ENCODE results near the gene BRAT1. TPM values are rescaled to one million over a fixed set of nuclear protein-coding genes. Genes with fewer than 3 reads are reported as not detected.

The BRAT1 gene
- total and polyA plus RNA-seq, 2 experiments from 2014 or later = 32.5 to 76.8 TPM

DNA sequence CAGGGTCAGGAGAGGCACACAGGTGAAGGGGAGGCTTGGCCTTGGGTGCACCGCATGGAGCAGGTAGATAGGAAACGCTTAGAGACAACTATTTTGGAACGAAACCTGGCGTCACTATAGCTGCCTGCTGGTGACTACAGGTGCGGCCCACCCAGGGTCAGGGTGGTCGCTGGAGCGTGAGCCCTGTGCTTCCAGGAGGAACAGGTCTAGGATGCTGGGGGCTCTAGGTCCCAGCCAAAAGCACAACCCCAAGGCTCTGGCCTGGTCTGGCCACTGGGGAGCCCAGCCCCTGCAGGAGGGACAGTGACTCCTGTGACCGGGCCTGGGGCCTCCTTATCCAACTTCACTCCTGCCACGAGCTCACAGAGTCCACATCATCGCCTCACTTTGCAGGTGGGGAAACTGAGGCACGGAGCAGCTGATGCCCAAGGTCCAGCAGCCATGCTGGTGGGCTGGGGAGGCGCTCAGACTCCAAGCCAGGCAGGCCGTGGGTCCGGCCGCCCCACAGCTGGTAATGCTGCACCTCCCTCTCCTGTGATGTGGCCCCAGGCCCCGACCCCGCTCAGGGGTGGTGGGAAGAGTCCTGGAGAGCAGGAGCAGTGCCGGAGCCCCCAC, 26.7 kb downstream of the BRAT1 start:
- Mint-ChIP-seq H3K27ac (no peak overlapping the region), H3K27me3 (ENCODE audit: insufficient read depth, low read depth, poor library complexity) (peaks cover 9% of the 10 kb centered on the region), H3K4me1 (peaks cover 24% of the 10 kb centered on the region), H3K9me3 (no peaks in the 10 kb centered on the region), H3K36me3 (ENCODE audit: low read depth) (peaks cover 12% of the 10 kb centered on the region; the same call in 1 of the 3 replicates), H3K4me3 (no peak overlapping the region)
- Histone ChIP-seq H3F3A (replicated peaks; ENCODE audit: low read depth) (no peaks in the 10 kb centered on the region), H3K27ac (ENCODE audit: low read depth) (no peak overlapping the region), H3K79me2 (replicated peaks; ENCODE audit: insufficient read depth) (peaks cover 4% of the 10 kb centered on the region; the same call in 1 of the 2 replicates), H3K9me2 (ENCODE audit: insufficient read depth) (no peaks in the 10 kb centered on the region), H3K4me3 (no peak overlapping the region), H3K4me2 (no peak overlapping the region), H3K4me1 (ENCODE audit: insufficient read depth) (peaks cover 27% of the 10 kb centered on the region), H3K27me3 (ENCODE audit: insufficient read depth) (no peaks in the 10 kb centered on the region), H3K36me3 (ENCODE audit: insufficient read depth) (no peaks in the 10 kb centered on the region; the same call in 1 of the 2 replicates), H4K20me1 (replicated peaks; ENCODE audit: insufficient read depth) (no peaks in the 10 kb centered on the region), H2AFZ (no peak overlapping the region)
- DNase-seq (ENCODE audit: low spot score) (peak; percentile 1), ATAC-seq (no peak)
- TF ChIP-seq EZH2 (IDR thresholded peaks at IDR 0.05; ENCODE audit: low read depth, unreplicated experiment) (no peak), NANOG (IDR thresholded peaks at IDR 0.05; ENCODE audit: borderline replicate concordance) (no peak), CREB1 (CRISPR knock-in tag; IDR thresholded peaks at IDR 0.05; ENCODE audit: low read depth) (no peak), ZNF114 (CRISPR knock-in tag; IDR thresholded peaks at IDR 0.05) (no peak), STAT1 (IDR thresholded peaks at IDR 0.05; ENCODE audit: unreplicated experiment) (no peak), ETS1 (IDR thresholded peaks at IDR 0.05) (no peak), CTCF (conservative IDR thresholded peaks at IDR 0.05; ENCODE audit: low read depth in 2 of 2) (no peak), JUNB (IDR thresholded peaks at IDR 0.05; ENCODE audit: unreplicated experiment) (no peak), REST (IDR thresholded peaks at IDR 0.05; ENCODE audit: unreplicated experiment) (no peak), POLR2AphosphoS5 (IDR thresholded peaks at IDR 0.05; ENCODE audit: low read depth) (no peak), ZNF331 (CRISPR knock-in tag; IDR thresholded peaks at IDR 0.05; ENCODE audit: low read depth) (no peak), EZH2phosphoT487 (IDR thresholded peaks at IDR 0.05; ENCODE audit: unreplicated experiment) (no peak)
- TF ChIP-seq, protein P1, sequence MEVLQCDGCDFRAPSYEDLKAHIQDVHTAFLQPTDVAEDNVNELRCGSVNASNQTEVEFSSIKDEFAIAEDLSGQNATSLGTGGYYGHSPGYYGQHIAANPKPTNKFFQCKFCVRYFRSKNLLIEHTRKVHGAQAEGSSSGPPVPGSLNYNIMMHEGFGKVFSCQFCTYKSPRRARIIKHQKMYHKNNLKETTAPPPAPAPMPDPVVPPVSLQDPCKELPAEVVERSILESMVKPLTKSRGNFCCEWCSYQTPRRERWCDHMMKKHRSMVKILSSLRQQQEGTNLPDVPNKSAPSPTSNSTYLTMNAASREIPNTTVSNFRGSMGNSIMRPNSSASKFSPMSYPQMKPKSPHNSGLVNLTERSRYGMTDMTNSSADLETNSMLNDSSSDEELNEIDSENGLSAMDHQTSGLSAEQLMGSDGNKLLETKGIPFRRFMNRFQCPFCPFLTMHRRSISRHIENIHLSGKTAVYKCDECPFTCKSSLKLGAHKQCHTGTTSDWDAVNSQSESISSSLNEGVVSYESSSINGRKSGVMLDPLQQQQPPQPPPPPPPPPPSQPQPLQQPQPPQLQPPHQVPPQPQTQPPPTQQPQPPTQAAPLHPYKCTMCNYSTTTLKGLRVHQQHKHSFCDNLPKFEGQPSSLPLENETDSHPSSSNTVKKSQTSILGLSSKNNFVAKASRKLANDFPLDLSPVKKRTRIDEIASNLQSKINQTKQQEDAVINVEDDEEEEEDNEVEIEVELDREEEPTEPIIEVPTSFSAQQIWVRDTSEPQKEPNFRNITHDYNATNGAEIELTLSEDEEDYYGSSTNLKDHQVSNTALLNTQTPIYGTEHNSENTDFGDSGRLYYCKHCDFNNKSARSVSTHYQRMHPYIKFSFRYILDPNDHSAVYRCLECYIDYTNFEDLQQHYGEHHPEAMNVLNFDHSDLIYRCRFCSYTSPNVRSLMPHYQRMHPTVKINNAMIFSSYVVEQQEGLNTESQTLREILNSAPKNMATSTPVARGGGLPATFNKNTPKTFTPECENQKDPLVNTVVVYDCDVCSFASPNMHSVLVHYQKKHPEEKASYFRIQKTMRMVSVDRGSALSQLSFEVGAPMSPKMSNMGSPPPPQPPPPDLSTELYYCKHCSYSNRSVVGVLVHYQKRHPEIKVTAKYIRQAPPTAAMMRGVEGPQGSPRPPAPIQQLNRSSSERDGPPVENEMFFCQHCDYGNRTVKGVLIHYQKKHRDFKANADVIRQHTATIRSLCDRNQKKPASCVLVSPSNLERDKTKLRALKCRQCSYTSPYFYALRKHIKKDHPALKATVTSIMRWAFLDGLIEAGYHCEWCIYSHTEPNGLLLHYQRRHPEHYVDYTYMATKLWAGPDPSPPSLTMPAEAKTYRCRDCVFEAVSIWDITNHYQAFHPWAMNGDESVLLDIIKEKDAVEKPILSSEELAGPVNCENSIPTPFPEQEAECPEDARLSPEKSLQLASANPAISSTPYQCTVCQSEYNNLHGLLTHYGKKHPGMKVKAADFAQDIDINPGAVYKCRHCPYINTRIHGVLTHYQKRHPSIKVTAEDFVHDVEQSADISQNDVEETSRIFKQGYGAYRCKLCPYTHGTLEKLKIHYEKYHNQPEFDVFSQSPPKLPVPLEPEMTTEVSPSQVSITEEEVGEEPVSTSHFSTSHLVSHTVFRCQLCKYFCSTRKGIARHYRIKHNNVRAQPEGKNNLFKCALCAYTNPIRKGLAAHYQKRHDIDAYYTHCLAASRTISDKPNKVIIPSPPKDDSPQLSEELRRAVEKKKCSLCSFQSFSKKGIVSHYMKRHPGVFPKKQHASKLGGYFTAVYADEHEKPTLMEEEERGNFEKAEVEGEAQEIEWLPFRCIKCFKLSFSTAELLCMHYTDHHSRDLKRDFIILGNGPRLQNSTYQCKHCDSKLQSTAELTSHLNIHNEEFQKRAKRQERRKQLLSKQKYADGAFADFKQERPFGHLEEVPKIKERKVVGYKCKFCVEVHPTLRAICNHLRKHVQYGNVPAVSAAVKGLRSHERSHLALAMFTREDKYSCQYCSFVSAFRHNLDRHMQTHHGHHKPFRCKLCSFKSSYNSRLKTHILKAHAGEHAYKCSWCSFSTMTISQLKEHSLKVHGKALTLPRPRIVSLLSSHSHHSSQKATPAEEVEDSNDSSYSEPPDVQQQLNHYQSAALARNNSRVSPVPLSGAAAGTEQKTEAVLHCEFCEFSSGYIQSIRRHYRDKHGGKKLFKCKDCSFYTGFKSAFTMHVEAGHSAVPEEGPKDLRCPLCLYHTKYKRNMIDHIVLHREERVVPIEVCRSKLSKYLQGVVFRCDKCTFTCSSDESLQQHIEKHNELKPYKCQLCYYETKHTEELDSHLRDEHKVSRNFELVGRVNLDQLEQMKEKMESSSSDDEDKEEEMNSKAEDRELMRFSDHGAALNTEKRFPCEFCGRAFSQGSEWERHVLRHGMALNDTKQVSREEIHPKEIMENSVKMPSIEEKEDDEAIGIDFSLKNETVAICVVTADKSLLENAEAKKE (CRISPR knock-in tag; IDR thresholded peaks at IDR 0.05) = no peak
